Neural cell (in vitro differentiated cells): ENCODE results near the gene MDFIC. TPM values are rescaled to one million over a fixed set of nuclear protein-coding genes. Genes with fewer than 3 reads are reported as not detected.

Source experiments
- H2AFZ ChIP-seq: fragments of 200-600, 300-800 bp; sonication (generic), shearing (Covaris generic); 2 replicates; pipeline ENCODE4 v1.6.0; 2014; ENCODE audit warnings: low read depth, mild to moderate bottlenecking, antibody characterized with exemption, low read length, moderate library complexity
- H3F3A ChIP-seq: fragments of 200-600 bp; shearing (Covaris generic); 2 replicates; pipeline ENCODE4 v1.6.1; 2016; ENCODE audit warnings: mild to moderate bottlenecking, moderate library complexity, mixed read lengths, antibody characterized with exemption, low read length; ENCODE audit not compliant: insufficient read depth, poor library complexity, severe bottlenecking
- H3K27ac ChIP-seq: fragments of 200-600, 300-800 bp; sonication (generic), shearing (Covaris generic); 2 replicates; pipeline ENCODE4 v1.5.1; 2014; ENCODE audit warnings: mild to moderate bottlenecking, low read length, moderate library complexity
- H3K27me3 ChIP-seq: fragments of 300-800, 200-600 bp; sonication (generic), shearing (Covaris generic); 2 replicates; pipeline ENCODE4 v1.6.0; 2014; ENCODE audit warnings: mild to moderate bottlenecking, low read depth, low read length, moderate library complexity; ENCODE audit not compliant: insufficient read depth
- H3K36me3 ChIP-seq: fragments of 300-800, 200-600 bp; sonication (generic), shearing (Covaris generic); 2 replicates; pipeline ENCODE4 v1.5.1; 2014; ENCODE audit warnings: mild to moderate bottlenecking, antibody characterized with exemption, low read length, moderate library complexity; ENCODE audit not compliant: insufficient read depth
- H3K4me2 ChIP-seq: fragments of 300-800, 200-600 bp; sonication (generic), shearing (Covaris generic); 2 replicates; pipeline ENCODE4 v1.6.0; 2014; ENCODE audit warnings: mild to moderate bottlenecking, low read length
- H3K4me3 ChIP-seq: fragments of 300-800, 200-600 bp; sonication (generic), shearing (Covaris generic); 2 replicates; pipeline ENCODE4 v1.5.1; 2014; ENCODE audit warnings: mild to moderate bottlenecking, low read length, moderate library complexity
- H3K79me2 ChIP-seq: fragments of 200-600 bp; shearing (Covaris generic); replicated peaks from 2 replicates; pipeline ENCODE4 v1.6.0; 2014; ENCODE audit warnings: mild to moderate bottlenecking, low read length, moderate library complexity; ENCODE audit not compliant: insufficient read depth
- H3K9ac ChIP-seq: fragments of 300-800, 200-600 bp; sonication (generic), shearing (Covaris generic); 2 replicates; pipeline ENCODE4 v1.6.1; 2016; ENCODE audit warnings: mild to moderate bottlenecking, low read length, mixed read lengths
- H3K9me2 ChIP-seq: fragments of 200-600 bp; shearing (Covaris generic); 2 replicates; pipeline ENCODE4 v1.6.1; 2016; ENCODE audit warnings: mild to moderate bottlenecking, low read length, mixed read lengths; ENCODE audit not compliant: insufficient read depth
- H3K9me3 ChIP-seq: fragments of 200-600, 300-800 bp; sonication (generic), shearing (Covaris generic); 2 replicates; pipeline ENCODE4 v1.6.1; 2016; ENCODE audit warnings: mild to moderate bottlenecking, mixed run types, low read length, moderate library complexity, mixed read lengths
- H4K20me1 ChIP-seq: fragments of 200-600 bp; shearing (Covaris generic); 2 replicates; pipeline ENCODE4 v1.6.1; 2016; ENCODE audit warnings: mild to moderate bottlenecking, mixed run types; ENCODE audit not compliant: insufficient read depth
- CTCF ChIP-seq: fragments of 450-650 bp; IDR thresholded peaks from 2 replicates; pipeline ENCODE4 v1.5.1; 2014; ENCODE audit warnings: antibody characterized with exemption, mild to moderate bottlenecking, moderate library complexity; ENCODE audit not compliant: poor library complexity, severe bottlenecking
- EP300 ChIP-seq: fragments of 450-650 bp; conservative IDR thresholded peaks from 2 replicates; pipeline ENCODE4 v1.6.1; 2014; ENCODE audit warnings: antibody characterized with exemption, mild to moderate bottlenecking, moderate library complexity; ENCODE audit not compliant: poor library complexity, severe bottlenecking
- EZH2 ChIP-seq: fragments of 200-600, 300-800 bp; shearing (Covaris generic), sonication (generic); IDR thresholded peaks from 2 replicates; pipeline ENCODE4 v1.6.1; 2014; ENCODE audit warnings: antibody characterized with exemption, low read length, borderline replicate concordance, mild to moderate bottlenecking; ENCODE audit not compliant: insufficient read depth, poor library complexity, severe bottlenecking
- MXI1 ChIP-seq: fragments of 450-650 bp; conservative IDR thresholded peaks from 2 replicates; pipeline ENCODE4 v1.6.1; 2014; ENCODE audit warnings: antibody characterized with exemption, mild to moderate bottlenecking; ENCODE audit not compliant: poor library complexity, severe bottlenecking
- POLR2AphosphoS5 ChIP-seq: IDR thresholded peaks from 2 replicates; pipeline ENCODE4 v1.6.1; 2012
- RAD21 ChIP-seq: fragments of 450-650 bp; conservative IDR thresholded peaks from 2 replicates; pipeline ENCODE4 v1.6.1; 2014; ENCODE audit warnings: antibody characterized with exemption, mild to moderate bottlenecking, moderate library complexity
- REST ChIP-seq: IDR thresholded peaks from 2 replicates; pipeline ENCODE4 v1.6.1; 2012; ENCODE audit warnings: borderline replicate concordance
- SMC3 ChIP-seq: fragments of 450-650 bp; conservative IDR thresholded peaks from 2 replicates; pipeline ENCODE4 v1.6.1; 2014; ENCODE audit warnings: antibody characterized with exemption, mild to moderate bottlenecking, moderate library complexity; ENCODE audit not compliant: poor library complexity
- TAF1 ChIP-seq: IDR thresholded peaks from 2 replicates; pipeline ENCODE4 v1.6.1; 2012; ENCODE audit warnings: low read depth
- polyA plus RNA-seq: library from polyadenylated mRNA; depleted of rRNA; stranded (reverse); fragments of >200 nt; gene quantifications from 2 replicates; pipeline ENCODE4 v1.2.3, GENCODE V29; 2014

MDFIC gene
- polyA plus RNA-seq, 1 donor from 2014 or later: 0.85 TPM

- Histone ChIP-seq H3K9me3 (no peaks in the 10 kb centered on the region), H2AFZ (no peak overlapping the region), H3F3A (no peaks in the 10 kb centered on the region), H3K36me3 (no peaks in the 10 kb centered on the region), H3K4me3 (no peak overlapping the region), H3K9me2 (no peaks in the 10 kb centered on the region), H3K9ac (no peak overlapping the region), H3K4me2 (no peak overlapping the region), H4K20me1 (no peaks in the 10 kb centered on the region), H3K79me2 (no peaks in the 10 kb centered on the region), H3K27ac (no peak overlapping the region), H3K27me3 (peaks cover 9% of the 10 kb centered on the region)
- TF ChIP-seq CTCF (no peak), TAF1 (no peak), REST (no peak), RAD21 (no peak), EP300 (no peak), SMC3 (no peak), EZH2 (no peak), MXI1 (no peak), POLR2AphosphoS5 (no peak)
Observed at GRCh38 chr7:114917211-114917839, 4.6 kb upstream of the MDFIC start.

- Histone ChIP-seq H3K27ac (no peak overlapping the region), H3F3A (no peaks in the 10 kb centered on the region), H3K9me2 (no peaks in the 10 kb centered on the region), H3K79me2 (no peaks in the 10 kb centered on the region), H3K9me3 (no peaks in the 10 kb centered on the region), H3K4me3 (no peak overlapping the region), H3K9ac (no peak overlapping the region), H3K27me3 (peaks cover 27% of the 10 kb centered on the region), H3K36me3 (no peaks in the 10 kb centered on the region), H2AFZ (no peak overlapping the region), H4K20me1 (no peaks in the 10 kb centered on the region), H3K4me2 (no peak overlapping the region)
- TF ChIP-seq MXI1: no peak
- no peak for TF ChIP-seq EP300
Observed at GRCh38 chr7:114919587-114919986, 2.3 kb upstream of the MDFIC start.

GRCh38 chr7:114921631-114922025, 266 bp upstream of the MDFIC start:
- H3K27ac ChIP-seq: no peak overlapping the region
- no peaks in the 10 kb centered on the region for H4K20me1 ChIP-seq
- no peaks in the 10 kb centered on the region for H3K79me2 ChIP-seq
- no peaks in the 10 kb centered on the region for H3K36me3 ChIP-seq
- H2AFZ ChIP-seq: no peak overlapping the region
- TF ChIP-seq RAD21 (no peak), TAF1 (no peak), EZH2 (no peak), MXI1 (no peak), CTCF (no peak), REST (no peak), SMC3 (no peak), POLR2AphosphoS5 (no peak), EP300 (no peak)
- H3K27me3 ChIP-seq: peaks cover 27% of the 10 kb centered on the region
- no peak overlapping the region for H3K9ac ChIP-seq
- H3F3A ChIP-seq: no peaks in the 10 kb centered on the region
- H3K9me3 ChIP-seq: no peaks in the 10 kb centered on the region
- no peak overlapping the region for H3K4me3 ChIP-seq
- no peak overlapping the region for H3K4me2 ChIP-seq
- H3K9me2 ChIP-seq: no peaks in the 10 kb centered on the region
